Measurements from ENCODE around the gene TNFRSF9. TPM values are rescaled to one million over a fixed set of nuclear protein-coding genes. Genes with fewer than 3 reads are reported as not detected.

The TNFRSF9 gene
- total and polyA plus RNA-seq, 9 of the 15 experiments (the other 6 are each of a cell fraction or from before 2014, with no cell fraction given): 0.04 to 0.29 (median 0.08) TPM; not detected in 1

GRCh38 chr1:7930645-7931445, 9.8 kb downstream of the TNFRSF9 start (continued):
- TF ChIP-seq REST (IDR thresholded peaks at IDR 0.05; ENCODE audit: borderline replicate concordance): peak; percentile 54
- no peak for TF ChIP-seq REST (CRISPR knock-in tag; IDR thresholded peaks at IDR 0.05; ENCODE audit: low read depth)
- no peak for TF ChIP-seq KDM1A (IDR thresholded peaks at IDR 0.05)
- TF ChIP-seq NONO (IDR thresholded peaks at IDR 0.05; ENCODE audit: low read depth in 2 of 2, low read length in 1 of 2): no peak
- no peak for TF ChIP-seq CREB1 (IDR thresholded peaks at IDR 0.05)
- no peak for TF ChIP-seq CREB1 (CRISPR knock-in tag; IDR thresholded peaks at IDR 0.05)
- no peak for TF ChIP-seq TBL1XR1 (IDR thresholded peaks at IDR 0.05; ENCODE audit: low read length in 2 of 2)
- no peak for TF ChIP-seq RAD51 (IDR thresholded peaks at IDR 0.05; ENCODE audit: borderline replicate concordance, low read depth)
- no peak for TF ChIP-seq CREB3 (tag; conservative IDR thresholded peaks at IDR 0.05; ENCODE audit: low read depth)
- TF ChIP-seq E2F1 (CRISPR knock-in tag; IDR thresholded peaks at IDR 0.05): no peak
- peak; percentile 91 for TF ChIP-seq ATF3 (IDR thresholded peaks at IDR 0.05)
- no peak for TF ChIP-seq ATF3 (CRISPR knock-in tag; conservative IDR thresholded peaks at IDR 0.05)
- no peak for TF ChIP-seq GATAD2A (IDR thresholded peaks at IDR 0.05)
- peak; percentile 88 for TF ChIP-seq ATF7 (IDR thresholded peaks at IDR 0.05)
- TF ChIP-seq SRF (CRISPR knock-in tag; IDR thresholded peaks at IDR 0.05): no peak
- no peak for TF ChIP-seq IFI16 (CRISPR knock-in tag; IDR thresholded peaks at IDR 0.05)
- no peak for TF ChIP-seq TAF15 (IDR thresholded peaks at IDR 0.05; ENCODE audit: low read depth, low read length)

All from K562 (cell line).